HUES6 (cell line): Measurements from ENCODE around the gene NEK8.

Experiments used
- H3K27ac ChIP-seq: 2 replicates; pipeline ENCODE4 v1.7.0; 2013; ENCODE audit warnings: low read depth, mild to moderate bottlenecking, low read length, inconsistent platforms
- H3K27me3 ChIP-seq: 2 replicates; pipeline ENCODE4 v1.6.1; 2013; ENCODE audit warnings: low read length; ENCODE audit not compliant: control insufficient read depth, insufficient read depth
- H3K36me3 ChIP-seq: 2 replicates; pipeline ENCODE4 v1.6.1; 2013; ENCODE audit warnings: low read length; ENCODE audit not compliant: control insufficient read depth, insufficient read depth
- H3K4me1 ChIP-seq: 2 replicates; pipeline ENCODE4 v1.6.1; 2013; ENCODE audit warnings: low read length; ENCODE audit not compliant: control insufficient read depth, insufficient read depth
- H3K4me3 ChIP-seq: 2 replicates; pipeline ENCODE4 v1.5.1; 2013; ENCODE audit warnings: low read depth, low read length
- H3K9ac ChIP-seq: one replicate; pipeline ENCODE4 v1.6.1; 2013; ENCODE audit warnings: mild to moderate bottlenecking, low read length
- H3K9me3 ChIP-seq: 2 replicates; pipeline ENCODE4 v1.6.1; 2013; ENCODE audit warnings: low read depth, low read length; ENCODE audit not compliant: control insufficient read depth, insufficient read depth

The NEK8 gene

DNA sequence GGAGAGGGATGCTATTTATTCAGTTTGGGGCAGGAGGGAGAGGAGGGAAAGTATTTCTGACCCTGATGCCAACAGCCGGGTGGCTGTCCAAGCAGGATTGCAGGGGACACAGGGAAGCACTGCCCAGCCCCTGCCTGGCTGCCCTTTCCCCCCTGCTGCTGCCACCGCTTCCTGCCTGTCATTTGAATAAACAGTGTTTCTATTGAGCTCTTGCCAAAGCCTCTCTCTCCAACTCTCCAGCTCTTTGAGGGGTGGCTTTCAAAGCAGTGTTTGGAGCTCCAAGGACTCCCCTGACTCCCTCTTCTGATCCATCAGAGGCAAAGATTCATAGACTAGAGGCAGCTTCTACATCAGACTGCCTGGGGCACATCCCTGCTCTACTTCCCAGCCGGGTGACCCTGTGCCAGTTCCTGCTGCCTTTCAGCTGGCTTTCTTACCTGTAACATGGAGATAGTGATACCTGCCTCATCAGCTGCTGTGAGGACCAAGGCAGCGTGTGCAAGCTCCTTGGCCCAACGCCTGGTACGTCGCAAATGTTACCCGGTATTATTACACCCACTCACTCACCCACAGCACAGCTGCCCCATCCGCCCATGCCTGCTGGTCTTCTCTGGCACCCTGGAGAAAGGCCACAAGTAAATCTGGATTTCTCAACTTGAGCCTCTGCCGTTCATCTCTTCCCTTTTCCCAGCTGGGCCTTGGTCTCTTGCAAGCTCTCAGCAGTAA lies 26.4 kb upstream of the NEK8 start:
- H3K9me3 ChIP-seq, result no peaks in the 10 kb centered on the region
- H3K27ac ChIP-seq, result no peak overlapping the region
- H3K36me3 ChIP-seq, result peaks cover 87% of the 10 kb centered on the region
- H3K9ac ChIP-seq, result no peak overlapping the region
- H3K27me3 ChIP-seq, result no peaks in the 10 kb centered on the region
- peaks cover 4% of the 10 kb centered on the region for H3K4me1 ChIP-seq
- no peak overlapping the region for H3K4me3 ChIP-seq

- Histone ChIP-seq H3K9me3 (no peaks in the 10 kb centered on the region), H3K36me3 (peaks cover 81% of the 10 kb centered on the region), H3K4me1 (peaks cover 8% of the 10 kb centered on the region), H3K27me3 (no peaks in the 10 kb centered on the region), H3K4me3 (no peak overlapping the region), H3K27ac (no peak overlapping the region), H3K9ac (no peak overlapping the region)
Observed at GRCh38 chr17:28702752-28703150, 25.8 kb upstream of the NEK8 start.

- Histone ChIP-seq H3K36me3 (peaks cover 72% of the 10 kb centered on the region), H3K4me3 (no peak overlapping the region), H3K4me1 (peaks cover 8% of the 10 kb centered on the region), H3K27ac (no peak overlapping the region), H3K27me3 (no peaks in the 10 kb centered on the region), H3K9ac (no peak overlapping the region), H3K9me3 (no peaks in the 10 kb centered on the region)
Observed at GRCh38 chr17:28703552-28704218, 24.9 kb upstream of the NEK8 start.

DNA sequence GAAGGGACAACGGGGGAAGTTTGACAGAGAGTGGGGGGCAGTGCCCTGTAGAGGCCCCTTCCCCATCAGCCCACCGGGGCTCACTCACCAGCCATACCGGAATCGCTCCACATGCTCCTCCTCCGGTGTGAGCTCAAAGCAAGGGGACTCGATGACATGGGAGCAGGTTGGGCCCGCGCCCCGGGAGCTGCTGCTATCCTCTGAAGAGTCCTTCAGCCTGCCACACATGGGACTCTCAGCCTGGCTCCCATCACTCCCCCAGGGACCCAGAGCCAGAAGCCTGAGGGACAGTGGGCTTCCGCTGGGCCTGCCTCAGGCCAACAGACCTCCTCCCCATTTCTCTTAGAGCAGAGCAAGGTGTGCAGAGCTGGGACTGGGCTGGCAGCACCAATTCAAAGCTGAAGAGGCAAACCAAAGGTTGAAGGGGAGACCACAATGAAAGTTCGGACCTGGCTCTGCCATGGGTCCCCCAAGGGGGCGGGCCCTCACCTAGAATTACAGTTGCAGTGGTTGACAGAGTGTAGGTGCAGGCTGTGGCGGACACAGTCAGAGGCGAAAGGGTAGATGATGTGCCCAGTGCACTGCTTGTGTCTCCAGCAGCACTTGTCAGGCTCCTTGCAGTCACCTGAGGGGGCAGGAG lies 24.2 kb upstream of the NEK8 start:
- Histone ChIP-seq H3K36me3 (peaks cover 65% of the 10 kb centered on the region), H3K9me3 (no peaks in the 10 kb centered on the region), H3K4me3 (no peak overlapping the region), H3K27ac (no peak overlapping the region), H3K9ac (no peak overlapping the region), H3K4me1 (peaks cover 8% of the 10 kb centered on the region), H3K27me3 (no peaks in the 10 kb centered on the region)

DNA sequence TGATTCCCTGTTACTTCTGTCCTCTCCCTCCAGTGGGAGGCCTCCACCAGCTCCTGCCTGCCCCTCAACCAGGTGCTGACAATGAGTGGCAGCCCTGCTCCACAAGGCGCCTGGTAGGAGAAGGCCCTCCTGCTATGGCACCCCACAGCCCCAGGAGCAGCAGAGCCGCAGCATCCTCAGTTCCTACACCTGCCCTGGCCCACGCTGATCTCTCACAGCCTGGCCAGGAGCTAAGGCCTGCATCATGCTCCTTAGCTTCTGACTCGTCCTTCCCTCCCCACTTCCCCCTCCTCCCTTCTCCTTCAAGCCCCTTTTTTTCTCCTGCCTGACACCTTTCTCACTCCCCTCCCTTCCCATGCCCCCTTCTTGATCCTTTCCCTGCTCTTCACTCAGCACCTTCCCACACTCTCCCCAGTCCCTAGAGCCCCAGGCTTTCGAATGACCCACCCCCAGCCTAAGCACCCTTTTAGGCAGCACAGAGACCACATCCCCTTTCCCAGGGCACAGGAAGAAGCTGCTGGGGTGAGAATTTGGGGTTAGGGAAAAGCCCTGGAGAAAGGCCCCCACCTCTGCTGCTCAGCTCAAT lies 23.4 kb upstream of the NEK8 start:
- no peak overlapping the region for H3K27ac ChIP-seq
- no peak overlapping the region for H3K4me3 ChIP-seq
- no peaks in the 10 kb centered on the region for H3K9me3 ChIP-seq
- H3K4me1 ChIP-seq, result peaks cover 8% of the 10 kb centered on the region
- H3K36me3 ChIP-seq, result peaks cover 57% of the 10 kb centered on the region
- no peak overlapping the region for H3K9ac ChIP-seq
- no peaks in the 10 kb centered on the region for H3K27me3 ChIP-seq

DNA sequence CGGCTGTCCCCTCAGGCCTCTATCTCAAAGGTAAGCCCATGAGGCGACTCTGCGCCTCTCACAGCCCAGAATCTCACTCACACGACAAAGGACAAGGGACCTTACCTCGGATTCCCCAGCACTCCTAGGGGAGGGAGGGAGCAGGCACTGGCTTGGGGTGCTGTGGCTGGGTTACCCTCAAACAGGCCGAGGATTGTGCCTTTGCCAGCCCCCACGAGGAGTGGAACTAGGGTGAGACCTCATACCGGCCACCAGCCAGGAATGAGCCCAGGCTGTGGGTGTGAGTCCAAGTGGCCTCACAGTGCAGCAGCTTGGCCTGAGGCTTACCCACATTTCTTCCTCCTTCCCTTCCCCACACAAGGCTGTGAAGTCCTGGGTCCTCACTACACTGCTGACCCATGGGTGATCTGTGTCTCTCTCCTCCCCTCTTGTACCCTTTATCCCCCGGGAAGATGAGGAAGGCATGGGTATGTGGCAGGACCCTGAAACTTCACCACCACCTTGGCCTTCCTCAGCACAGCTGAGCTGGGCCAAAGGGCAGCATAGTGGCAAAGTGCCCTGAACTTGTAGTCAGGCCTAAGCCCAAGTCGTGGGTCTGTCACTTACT lies 22.8 kb upstream of the NEK8 start:
- Histone ChIP-seq H3K4me3 (no peak overlapping the region), H3K27ac (no peak overlapping the region), H3K9me3 (no peaks in the 10 kb centered on the region), H3K36me3 (peaks cover 50% of the 10 kb centered on the region), H3K27me3 (no peaks in the 10 kb centered on the region), H3K4me1 (peaks cover 8% of the 10 kb centered on the region), H3K9ac (no peak overlapping the region)

- Histone ChIP-seq H3K27ac (no peak overlapping the region), H3K9me3 (no peaks in the 10 kb centered on the region), H3K36me3 (peaks cover 42% of the 10 kb centered on the region), H3K9ac (no peak overlapping the region), H3K4me3 (no peak overlapping the region), H3K4me1 (peaks cover 8% of the 10 kb centered on the region), H3K27me3 (no peaks in the 10 kb centered on the region)
Observed at GRCh38 chr17:28706471-28707338, 21.9 kb upstream of the NEK8 start.

DNA sequence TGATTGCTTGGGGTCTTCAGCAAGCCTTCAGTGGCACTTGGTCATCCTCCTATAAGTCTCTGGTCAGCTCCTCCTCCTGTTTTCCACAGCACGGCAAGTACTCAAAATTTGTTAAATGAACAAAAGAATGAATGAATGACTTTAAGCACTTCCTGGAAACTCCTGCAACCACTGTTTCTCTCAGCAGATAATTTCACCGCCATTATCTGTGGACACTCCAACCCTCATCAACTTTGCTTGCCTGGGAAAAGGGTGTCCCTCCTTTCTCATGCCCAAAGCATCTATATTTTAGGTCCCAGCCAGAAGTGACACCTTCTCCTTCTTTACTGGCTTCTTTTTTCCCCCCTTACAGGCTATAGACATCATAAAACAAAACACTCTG lies 21.3 kb upstream of the NEK8 start:
- Histone ChIP-seq H3K9ac (no peak overlapping the region), H3K4me3 (no peak overlapping the region), H3K36me3 (peaks cover 35% of the 10 kb centered on the region), H3K9me3 (no peaks in the 10 kb centered on the region), H3K27ac (no peak overlapping the region), H3K4me1 (peaks cover 9% of the 10 kb centered on the region), H3K27me3 (no peaks in the 10 kb centered on the region)

DNA sequence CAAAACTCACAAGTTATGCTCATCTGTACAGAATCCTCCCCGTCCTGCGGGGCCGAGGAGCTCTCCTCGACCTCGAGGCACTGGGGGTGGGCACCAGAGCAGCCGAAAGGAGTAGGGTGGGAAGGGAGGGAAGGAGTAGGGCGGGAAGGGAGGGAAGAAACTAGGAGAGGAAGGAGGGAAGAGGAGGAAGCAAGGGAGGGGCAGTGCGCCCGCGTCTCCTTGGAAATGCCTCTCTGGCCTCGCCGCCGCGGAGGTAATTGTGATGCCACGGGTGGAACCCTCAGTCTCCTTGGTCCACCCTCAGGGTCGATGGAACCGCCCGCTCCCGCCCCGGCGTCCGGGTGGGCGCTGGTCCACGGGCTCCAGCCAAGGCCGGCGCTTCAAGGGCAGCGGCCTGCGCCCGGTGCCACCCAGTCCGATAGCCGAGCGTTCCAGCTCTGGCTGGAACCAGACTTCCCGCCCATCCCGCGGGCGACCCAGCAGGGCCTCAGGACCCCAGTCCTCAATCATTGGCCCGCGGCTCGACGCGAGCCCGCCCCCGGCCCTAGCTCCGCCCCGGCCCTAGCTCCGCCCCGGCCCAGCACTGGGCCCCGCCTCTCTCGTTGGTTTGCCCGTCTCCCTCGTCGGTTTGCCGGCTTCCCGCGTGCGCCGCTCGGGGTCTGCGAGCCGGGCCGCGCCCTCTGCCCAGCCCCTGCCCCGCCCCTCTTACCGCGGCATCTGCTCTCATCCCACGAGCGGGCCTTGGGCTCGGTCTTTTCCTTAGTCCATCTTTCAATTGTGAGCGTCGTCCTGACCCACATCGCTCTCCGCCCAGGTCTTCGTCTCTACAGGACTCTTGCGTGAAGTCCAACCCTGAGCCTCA lies 17.5 kb upstream of the NEK8 start:
- H3K27ac ChIP-seq, result peak overlapping the region; percentile 90
- no peaks in the 10 kb centered on the region for H3K27me3 ChIP-seq
- peak overlapping the region; percentile 82 for H3K4me3 ChIP-seq
- peaks cover 34% of the 10 kb centered on the region for H3K36me3 ChIP-seq
- H3K9me3 ChIP-seq, result no peaks in the 10 kb centered on the region
- H3K9ac ChIP-seq, result peak overlapping the region; percentile 90
- H3K4me1 ChIP-seq, result peaks cover 20% of the 10 kb centered on the region

- Histone ChIP-seq H3K27ac (peak within 1 kb of the TSS; percentile 90), H3K4me3 (peak within 1 kb of the TSS; percentile 82), H3K9me3 (no peaks in the 10 kb centered on the region), H3K4me1 (peaks cover 26% of the 10 kb centered on the region), H3K36me3 (peaks cover 30% of the 10 kb centered on the region), H3K9ac (peak within 1 kb of the TSS; percentile 90), H3K27me3 (no peaks in the 10 kb centered on the region)
Observed at GRCh38 chr17:28711723-28712031, 16.9 kb upstream of the NEK8 start, which contains the start of gene PROCA1. PROCA1 (minus strand) TSS chr17:28711888; CDS start chr17:28711660, 228 bp downstream.
